SK-N-MC (cell line): ENCODE results near the gene NXPE3.

Experiments used
- EZH2 ChIP-seq: fragments of 200-600 bp; sonication (generic); IDR thresholded peaks from one replicate; pipeline ENCODE4 v1.6.1; 2017; ENCODE audit warnings: antibody characterized with exemption
- FOXP2 ChIP-seq: optimal IDR thresholded peaks from 2 replicates; pipeline ENCODE3; 2011; ENCODE audit warnings: mild to moderate bottlenecking, moderate library complexity; ENCODE audit not compliant: insufficient read depth; ENCODE audit errors: extremely low read length, control extremely low read depth
- POLR2AphosphoS5 ChIP-seq: IDR thresholded peaks from 2 replicates; pipeline ENCODE4 v1.6.1; 2012; ENCODE audit warnings: mild to moderate bottlenecking, low read depth, low read length, borderline replicate concordance

DNA sequence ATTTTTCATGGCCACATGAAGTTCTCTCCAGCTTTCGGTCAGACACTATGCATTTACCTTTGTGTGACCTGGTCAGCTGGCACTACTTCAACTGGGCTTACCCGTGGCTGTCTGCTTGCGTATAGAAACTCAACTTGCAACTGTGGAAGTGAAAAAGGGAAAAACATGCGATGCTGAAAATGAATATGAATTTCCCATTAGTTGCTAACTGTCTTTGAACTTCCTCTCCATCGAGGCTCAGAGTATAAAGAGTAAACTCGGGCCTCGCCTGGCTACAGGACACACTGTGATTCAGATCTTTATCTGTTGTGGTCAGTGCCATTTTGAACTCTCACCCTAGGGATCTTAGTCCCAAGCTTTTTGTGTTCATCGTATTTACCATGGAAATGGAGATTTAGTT is 97.1 kb downstream of the NXPE3 start:
- TF ChIP-seq POLR2AphosphoS5 (no peak), EZH2 (no peak), FOXP2 (no peak)
